Muscle layer of duodenum (tissue), 2 donors: ENCODE measurements around the gene RBFOX2.
"Not testable (repeated sequence)": the region's sequence is repeated elsewhere in the genome, so short reads cannot be mapped to it uniquely, and the experiment has no call there.

Experiments
- H3K27ac ChIP-seq: one replicate; pipeline ENCODE4 v1.7.0; 2013; ENCODE audit warnings: mild to moderate bottlenecking, low read length
- H3K27me3 ChIP-seq: one replicate; pipeline ENCODE4 v1.7.0; 2013; ENCODE audit warnings: low read depth, mild to moderate bottlenecking, control low read depth, low read length
- H3K36me3 ChIP-seq, 2 donors: one replicate each; pipeline ENCODE4 v1.7.0; 2013; ENCODE audit warnings: low read length in 2 of 2, control low read depth in 1 of 2, mild to moderate bottlenecking in 1 of 2; ENCODE audit not compliant: insufficient read depth in 2 of 2, control insufficient read depth in 1 of 2
- H3K4me1 ChIP-seq, 2 donors: one replicate each; pipeline ENCODE4 v1.7.0; 2013; ENCODE audit warnings: low read length in 2 of 2, mild to moderate bottlenecking in 2 of 2, control low read depth in 1 of 2, moderate library complexity in 1 of 2; ENCODE audit not compliant: insufficient read depth in 2 of 2, control insufficient read depth in 1 of 2
- H3K4me3 ChIP-seq, 2 donors: one replicate each; pipeline ENCODE4 v1.7.0; 2013; ENCODE audit warnings: low read length in 2 of 2, low read depth in 1 of 2, mild to moderate bottlenecking in 1 of 2
- H3K9me3 ChIP-seq, 2 donors: one replicate each; pipeline ENCODE4 v1.7.0; 2013; ENCODE audit warnings: low read length in 2 of 2, control low read depth in 1 of 2, mild to moderate bottlenecking in 1 of 2; ENCODE audit not compliant: control insufficient read depth in 1 of 2
- donor health status: healthy.

Gene RBFOX2

DNA sequence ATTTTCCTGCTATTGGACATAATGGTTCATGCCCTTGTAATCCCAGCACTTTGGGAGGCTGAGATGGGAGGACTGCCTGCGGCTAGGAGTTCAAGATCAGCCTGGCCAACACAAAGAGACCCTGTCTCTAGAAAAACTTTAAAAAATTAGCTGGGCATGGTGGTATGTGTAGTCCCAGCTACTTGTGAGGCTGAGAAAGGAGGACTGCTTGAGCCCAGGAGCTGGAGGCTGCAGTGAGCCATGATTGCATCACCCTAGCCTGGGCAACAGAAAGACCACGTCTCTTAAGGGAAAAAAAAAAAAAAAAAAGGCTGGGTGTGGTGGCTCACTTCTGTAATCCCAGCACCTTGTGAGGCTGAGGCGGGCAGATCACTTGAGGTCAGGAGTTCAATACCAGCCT is 217.0 kb downstream of the RBFOX2 start:
- H3K36me3 ChIP-seq = peaks cover 12 to 18% of the 10 kb centered on the region in 2 donors
- peaks cover 0 to 5% of the 10 kb centered on the region in 2 donors for H3K4me1 ChIP-seq

GRCh38 chr22:35809816-35810215 is 218.8 kb downstream of the RBFOX2 start:
- Histone ChIP-seq H3K36me3 (peaks cover 17 to 24% of the 10 kb centered on the region in 2 donors), H3K27ac (no peak overlapping the region), H3K4me3 (no peak overlapping the region), H3K9me3 (no peaks in the 10 kb centered on the region), H3K27me3 (no peaks in the 10 kb centered on the region), H3K4me1 (no peaks in the 10 kb centered on the region)

More for the DNA sequence above, 217.0 kb downstream of the RBFOX2 start:
- Histone ChIP-seq H3K4me3 (no peak overlapping the region), H3K27ac (no peak overlapping the region), H3K9me3 (no peaks in the 10 kb centered on the region), H3K27me3 (no peaks in the 10 kb centered on the region)

DNA sequence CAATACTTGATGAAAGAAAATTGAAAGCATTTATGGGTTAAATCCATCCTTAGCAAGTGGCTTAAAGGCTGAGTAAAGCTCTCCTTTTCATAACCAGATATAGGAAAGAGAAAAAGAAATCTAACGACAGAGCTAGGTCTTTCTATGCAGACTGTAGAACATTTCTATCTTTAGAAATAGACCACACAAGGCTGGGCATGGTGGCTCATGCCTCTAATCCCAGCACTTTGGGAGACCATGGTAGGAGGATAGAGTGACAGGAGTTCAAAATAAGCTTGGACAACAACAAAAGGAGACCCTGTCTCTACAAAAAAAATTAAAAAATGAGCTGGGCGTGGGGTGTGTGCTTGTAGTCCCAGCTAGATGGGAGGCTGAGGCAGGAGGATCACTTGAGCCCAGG is 220.2 kb downstream of the RBFOX2 start:
- peaks cover 17 to 24% of the 10 kb centered on the region in 2 donors for H3K36me3 ChIP-seq

GRCh38 chr22:35806668-35807067 is 222.0 kb downstream of the RBFOX2 start:
- not testable (repeated sequence) for H3K27ac ChIP-seq, H3K27me3 ChIP-seq, H3K9me3 ChIP-seq, H3K4me3 ChIP-seq, H3K4me1 ChIP-seq
- peaks cover 17 to 24% of the 10 kb centered on the region in 2 donors for H3K36me3 ChIP-seq

More for the DNA sequence above, 220.2 kb downstream of the RBFOX2 start:
- Histone ChIP-seq H3K4me3 (no peak overlapping the region), H3K4me1 (no peaks in the 10 kb centered on the region), H3K9me3 (no peaks in the 10 kb centered on the region), H3K27me3 (no peaks in the 10 kb centered on the region), H3K27ac (no peak overlapping the region)

DNA sequence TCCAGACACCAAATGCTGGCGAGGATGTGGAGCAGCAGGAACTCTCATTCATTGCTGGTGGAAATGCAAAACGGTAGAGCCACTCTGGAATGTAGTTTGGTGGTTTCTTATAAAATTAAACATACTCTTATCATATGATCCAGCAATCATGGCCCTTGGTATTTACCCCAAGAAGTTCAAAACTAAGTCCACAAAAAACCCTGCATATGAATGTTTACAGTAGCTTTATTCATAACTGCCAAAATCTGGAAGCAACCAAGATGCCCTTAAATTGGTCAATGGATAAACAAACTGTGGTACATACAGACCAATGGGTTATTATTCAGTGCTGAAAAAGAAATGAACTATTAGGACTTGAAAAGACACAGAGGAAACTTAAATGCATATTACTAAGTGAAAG is 223.2 kb downstream of the RBFOX2 start:
- no peak overlapping the region for H3K4me3 ChIP-seq
- no peaks in the 10 kb centered on the region for H3K27me3 ChIP-seq
- no peaks in the 10 kb centered on the region for H3K9me3 ChIP-seq
- H3K27ac ChIP-seq = no peak overlapping the region
- peaks cover 0 to 6% of the 10 kb centered on the region in 2 donors for H3K4me1 ChIP-seq
- peaks cover 17 to 24% of the 10 kb centered on the region in 2 donors for H3K36me3 ChIP-seq

DNA sequence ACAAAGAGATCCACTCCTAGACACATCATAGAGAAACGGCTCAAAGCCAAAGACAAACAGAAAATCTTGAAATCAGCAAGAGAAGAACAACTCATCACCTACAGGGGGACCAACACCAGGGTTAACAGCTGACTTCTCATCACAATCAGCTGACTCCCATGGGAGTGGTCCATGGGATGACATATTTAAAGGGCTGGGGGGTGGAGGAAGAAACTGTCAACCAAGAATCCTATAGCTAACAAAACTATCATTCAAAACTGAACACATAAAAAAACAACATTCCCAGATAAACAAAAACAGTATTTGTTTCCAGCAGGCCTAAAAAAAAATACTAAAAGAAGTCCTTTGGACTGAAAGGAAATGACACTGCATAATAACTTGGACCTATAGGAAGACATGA is 224.2 kb downstream of the RBFOX2 start:
- no peak overlapping the region for H3K4me3 ChIP-seq
- no peak overlapping the region for H3K27ac ChIP-seq
- H3K4me1 ChIP-seq = peaks cover 0 to 6% of the 10 kb centered on the region in 2 donors
- H3K9me3 ChIP-seq = no peaks in the 10 kb centered on the region
- H3K36me3 ChIP-seq = peaks cover 16 to 20% of the 10 kb centered on the region in 2 donors
- no peaks in the 10 kb centered on the region for H3K27me3 ChIP-seq

DNA sequence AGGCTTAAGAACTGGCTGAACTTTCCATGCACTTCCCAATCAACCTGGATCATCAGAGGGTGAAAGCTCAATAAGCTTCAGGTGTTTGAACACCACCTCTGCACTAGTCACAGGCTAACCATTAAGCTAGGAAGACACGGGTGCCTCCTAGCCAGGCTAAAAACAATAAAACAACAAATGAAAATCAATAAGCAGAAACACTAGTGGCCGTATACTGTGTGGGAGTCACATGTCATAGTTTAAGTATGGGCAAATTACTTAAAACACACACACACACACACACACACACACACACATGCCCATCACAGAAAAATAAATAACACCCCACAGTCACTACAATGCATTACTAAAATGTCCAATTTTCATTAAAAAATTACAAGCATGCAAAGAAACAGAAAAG is 225.7 kb downstream of the RBFOX2 start:
- Histone ChIP-seq H3K9me3 (no peaks in the 10 kb centered on the region), H3K27me3 (no peaks in the 10 kb centered on the region), H3K4me1 (peaks cover 0 to 12% of the 10 kb centered on the region in 2 donors), H3K4me3 (no peak overlapping the region), H3K27ac (no peak overlapping the region), H3K36me3 (peaks cover 4 to 7% of the 10 kb centered on the region in 2 donors)

DNA sequence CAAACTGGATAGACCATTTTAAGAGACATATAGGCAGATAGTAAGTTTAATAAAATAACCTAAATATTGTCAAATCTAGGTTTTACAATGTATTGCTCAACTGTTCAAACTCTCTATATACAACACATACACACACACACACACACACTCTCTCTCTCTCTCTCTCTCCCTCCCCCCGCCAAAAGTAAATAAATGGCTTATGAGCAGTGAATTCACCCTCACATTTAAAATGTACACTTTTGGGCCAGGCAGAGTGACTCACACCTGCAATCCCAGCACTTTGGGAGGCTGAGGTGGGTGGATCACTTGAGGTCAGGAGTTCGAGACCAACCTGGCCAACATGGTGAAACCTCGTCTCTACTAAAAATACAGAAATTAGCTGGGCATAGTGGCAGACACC is 227.3 kb downstream of the RBFOX2 start:
- not testable (repeated sequence) for H3K27me3 ChIP-seq, H3K9me3 ChIP-seq, H3K27ac ChIP-seq, H3K36me3 ChIP-seq, H3K4me3 ChIP-seq
- H3K4me1 ChIP-seq = peaks cover 0 to 12% of the 10 kb centered on the region in 2 donors

GRCh38 chr22:35799150-35799549 is 229.5 kb downstream of the RBFOX2 start:
- Histone ChIP-seq H3K36me3 (no peaks in the 10 kb centered on the region), H3K4me3 (no peak overlapping the region), H3K4me1 (peaks cover 0 to 16% of the 10 kb centered on the region in 2 donors), H3K27ac (no peak overlapping the region), H3K27me3 (no peaks in the 10 kb centered on the region), H3K9me3 (no peaks in the 10 kb centered on the region)

- H3K27me3 ChIP-seq = no peaks in the 10 kb centered on the region
- peaks cover 0 to 16% of the 10 kb centered on the region in 2 donors for H3K4me1 ChIP-seq
- H3K36me3 ChIP-seq = no peaks in the 10 kb centered on the region
- no peaks in the 10 kb centered on the region for H3K9me3 ChIP-seq
- H3K27ac ChIP-seq = no peak overlapping the region
- no peak overlapping the region for H3K4me3 ChIP-seq
Observed at GRCh38 chr22:35797411-35797810, 231.2 kb downstream of the RBFOX2 start.

DNA sequence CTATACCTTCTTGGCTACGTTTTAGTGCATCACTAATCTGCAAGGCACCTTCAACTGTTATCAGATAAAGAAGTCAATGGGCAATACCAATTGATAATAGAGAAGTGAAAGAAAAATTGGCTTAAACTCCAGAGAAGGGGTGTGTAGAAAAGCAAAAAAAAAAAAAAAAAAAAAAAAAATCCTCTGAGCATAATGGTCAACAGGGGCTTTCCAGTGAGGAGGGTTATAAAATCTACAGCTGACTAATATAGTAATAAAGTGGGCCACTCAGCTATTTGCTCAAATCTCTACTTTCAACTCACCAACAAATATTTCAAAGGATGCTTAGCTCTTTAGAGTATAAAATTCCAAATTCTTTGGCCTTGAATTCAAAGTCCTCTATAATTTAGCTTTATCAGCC is 233.1 kb downstream of the RBFOX2 start:
- no peaks in the 10 kb centered on the region for H3K9me3 ChIP-seq
- H3K36me3 ChIP-seq = no peaks in the 10 kb centered on the region
- no peaks in the 10 kb centered on the region for H3K27me3 ChIP-seq
- no peak overlapping the region for H3K27ac ChIP-seq
- peaks cover 0 to 11% of the 10 kb centered on the region in 2 donors for H3K4me1 ChIP-seq
- no peak overlapping the region for H3K4me3 ChIP-seq

- Histone ChIP-seq H3K36me3 (peaks cover 0 to 5% of the 10 kb centered on the region in 2 donors), H3K4me3 (no peak overlapping the region), H3K27me3 (no peaks in the 10 kb centered on the region), H3K27ac (no peak overlapping the region), H3K9me3 (no peaks in the 10 kb centered on the region), H3K4me1 (peaks cover 0 to 10% of the 10 kb centered on the region in 2 donors)
Observed at GRCh38 chr22:35792506-35792905, 236.1 kb downstream of the RBFOX2 start.
